ENCODE results near the gene ATP11A. TPM values are rescaled to one million over a fixed set of nuclear protein-coding genes. Genes with fewer than 3 reads are reported as not detected.

Gene ATP11A
- total and polyA plus RNA-seq, 2 experiments from 2014 or later = 12.3 to 52.6 TPM

DNA sequence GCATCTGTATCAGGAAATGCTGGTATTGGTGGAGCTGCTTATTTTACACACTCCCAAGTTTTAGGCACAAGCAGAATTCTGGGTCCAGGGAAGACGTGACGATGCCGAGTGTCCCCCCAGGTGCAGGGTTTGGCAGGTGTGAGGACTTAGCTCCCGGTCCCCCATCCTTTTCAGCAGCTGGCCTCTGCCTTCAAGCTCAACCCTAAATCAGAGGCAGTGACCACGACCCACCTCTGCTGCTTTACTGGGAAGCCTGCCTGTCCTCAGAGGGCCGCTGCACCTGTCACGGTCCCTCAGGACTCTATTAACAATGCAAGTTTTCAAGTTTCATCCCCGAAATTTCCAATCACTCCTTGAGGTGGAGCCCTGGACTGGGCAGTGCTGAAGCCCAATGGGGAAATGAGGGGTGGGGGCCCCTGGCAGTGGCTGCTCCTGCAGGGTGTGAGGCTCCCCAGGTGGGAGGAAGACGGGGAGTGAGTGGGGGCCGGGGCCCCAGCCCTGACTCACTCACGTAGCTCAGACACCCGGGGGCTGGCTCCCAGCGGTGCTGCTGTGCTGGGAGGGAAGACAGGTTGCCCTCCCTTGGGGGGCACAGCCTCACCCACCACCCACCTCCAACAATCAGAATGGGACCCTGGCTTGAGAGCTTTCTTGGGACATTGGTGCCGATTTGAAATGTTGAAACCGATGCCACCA lies 186.6 kb downstream of the ATP11A start:
- DNase-seq (ENCODE audit: low spot score) = no peak
- Histone ChIP-seq H3K36me3 (ENCODE audit: insufficient read depth) (no peaks in the 10 kb centered on the region), H3K4me3 (no peak overlapping the region), H3K27ac (ENCODE audit: low read depth) (no peak overlapping the region), H3F3A (replicated peaks; ENCODE audit: low read depth) (no peaks in the 10 kb centered on the region), H4K20me1 (replicated peaks; ENCODE audit: insufficient read depth) (no peaks in the 10 kb centered on the region), H3K79me2 (replicated peaks; ENCODE audit: insufficient read depth) (no peaks in the 10 kb centered on the region), H3K4me2 (no peak overlapping the region), H3K27me3 (ENCODE audit: insufficient read depth) (no peaks in the 10 kb centered on the region), H3K4me1 (ENCODE audit: insufficient read depth) (no peaks in the 10 kb centered on the region), H3K9me2 (ENCODE audit: insufficient read depth) (no peaks in the 10 kb centered on the region), H2AFZ (no peak overlapping the region)
- H3K4me1 Mint-ChIP-seq = peaks cover 7% of the 10 kb centered on the region
- H3K27ac Mint-ChIP-seq = no peak overlapping the region
- ATAC-seq = no peak
- TF ChIP-seq NANOG (IDR thresholded peaks at IDR 0.05; ENCODE audit: borderline replicate concordance) = no peak
- no peak for TF ChIP-seq JUNB (IDR thresholded peaks at IDR 0.05; ENCODE audit: unreplicated experiment)
- no peak for TF ChIP-seq CTCF (conservative IDR thresholded peaks at IDR 0.05; ENCODE audit: low read depth in 2 of 2)
- no peak for TF ChIP-seq CREB1 (CRISPR knock-in tag; IDR thresholded peaks at IDR 0.05; ENCODE audit: low read depth)
- TF ChIP-seq POLR2AphosphoS5 (IDR thresholded peaks at IDR 0.05; ENCODE audit: low read depth) = no peak
- TF ChIP-seq EZH2 (IDR thresholded peaks at IDR 0.05; ENCODE audit: low read depth, unreplicated experiment) = no peak
- no peak for TF ChIP-seq EZH2phosphoT487 (IDR thresholded peaks at IDR 0.05; ENCODE audit: unreplicated experiment)
- H3K27me3 Mint-ChIP-seq (ENCODE audit: insufficient read depth, low read depth, poor library complexity) = peaks cover 17% of the 10 kb centered on the region
- no peak overlapping the region for H3K4me3 Mint-ChIP-seq
- peaks cover 57% of the 10 kb centered on the region for H3K36me3 Mint-ChIP-seq (ENCODE audit: low read depth)
- H3K9me3 Mint-ChIP-seq = peaks cover 8% of the 10 kb centered on the region; the same call in 2 of the 3 replicates

DNA sequence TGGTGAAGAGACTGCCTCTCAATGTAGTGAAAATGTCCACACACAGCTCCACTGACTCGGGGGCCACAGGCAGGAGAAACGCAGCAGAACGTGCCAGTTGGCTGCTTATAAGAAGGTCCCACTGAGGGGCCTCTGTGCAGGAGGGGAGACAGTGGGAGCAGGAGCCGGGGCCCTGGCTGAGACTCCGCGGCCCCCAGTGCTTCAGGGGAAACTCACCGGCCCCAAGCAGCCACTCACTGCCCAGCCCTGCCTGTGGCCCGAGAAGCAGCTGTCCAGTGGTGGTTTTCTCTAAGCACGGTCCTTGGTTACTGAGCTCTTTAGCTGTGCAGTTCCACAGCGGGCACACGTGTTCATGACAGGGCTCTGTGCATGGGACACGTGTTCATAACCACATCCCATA lies 187.2 kb downstream of the ATP11A start:
- DNase-seq (ENCODE audit: low spot score) (no peak), ATAC-seq (no peak)
- Histone ChIP-seq H3K36me3 (ENCODE audit: insufficient read depth) (no peaks in the 10 kb centered on the region), H3K27me3 (ENCODE audit: insufficient read depth) (no peaks in the 10 kb centered on the region), H2AFZ (no peak overlapping the region), H3K4me3 (no peak overlapping the region), H3K27ac (ENCODE audit: low read depth) (no peak overlapping the region), H3F3A (replicated peaks; ENCODE audit: low read depth) (no peaks in the 10 kb centered on the region), H3K9me2 (ENCODE audit: insufficient read depth) (no peaks in the 10 kb centered on the region), H3K4me1 (ENCODE audit: insufficient read depth) (no peaks in the 10 kb centered on the region), H4K20me1 (replicated peaks; ENCODE audit: insufficient read depth) (no peaks in the 10 kb centered on the region), H3K4me2 (no peak overlapping the region), H3K79me2 (replicated peaks; ENCODE audit: insufficient read depth) (no peaks in the 10 kb centered on the region)
- Mint-ChIP-seq H3K27ac (no peak overlapping the region), H3K4me1 (peaks cover 7% of the 10 kb centered on the region), H3K36me3 (ENCODE audit: low read depth) (peaks cover 51% of the 10 kb centered on the region), H3K9me3 (peaks cover 6% of the 10 kb centered on the region; the same call in 2 of the 3 replicates), H3K4me3 (no peak overlapping the region), H3K27me3 (ENCODE audit: insufficient read depth, low read depth, poor library complexity) (peaks cover 17% of the 10 kb centered on the region)
- TF ChIP-seq ETS1 (IDR thresholded peaks at IDR 0.05) (no peak), EZH2 (IDR thresholded peaks at IDR 0.05; ENCODE audit: low read depth, unreplicated experiment) (no peak), CTCF (conservative IDR thresholded peaks at IDR 0.05; ENCODE audit: low read depth in 2 of 2) (no peak), JUNB (IDR thresholded peaks at IDR 0.05; ENCODE audit: unreplicated experiment) (no peak)

All from GM23338 (cell line).